ENCODE data around the gene PHACTR1. TPM values are rescaled to one million over a fixed set of nuclear protein-coding genes. Genes with fewer than 3 reads are reported as not detected.

The PHACTR1 gene
- total RNA-seq, 2 experiments from 2014 or later = 0.11 TPM; not detected in 1

DNA sequence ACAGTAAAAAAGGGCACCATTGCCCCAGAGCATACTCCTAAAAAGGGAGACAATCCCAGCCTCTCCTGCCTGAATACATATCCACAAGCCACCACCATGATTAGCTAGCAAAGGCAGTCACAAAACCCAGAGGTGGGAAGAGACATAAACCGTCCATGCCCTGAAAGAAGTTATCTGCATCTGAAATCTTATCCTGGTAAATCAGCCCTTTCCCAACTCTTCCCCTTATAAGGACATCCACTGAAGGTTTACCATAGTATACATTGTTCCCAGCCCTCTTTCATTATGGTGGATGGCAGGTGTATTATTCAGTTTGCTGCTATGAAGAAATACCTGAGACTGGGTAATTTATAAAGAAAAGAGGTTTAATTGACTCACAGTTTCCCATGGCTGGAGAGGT, 516.5 kb downstream of the PHACTR1 start:
- Mint-ChIP-seq H3K4me1 (ENCODE audit: low read depth) (peaks cover 18% of the 10 kb centered on the region), H3K27ac (no peak overlapping the region), H3K4me3 (no peak overlapping the region), H3K9me3 (no peaks in the 10 kb centered on the region), H3K27me3 (peaks cover 1% of the 10 kb centered on the region), H3K36me3 (ENCODE audit: low read depth) (no peaks in the 10 kb centered on the region)
- ChIA-PET POLR2A (no interaction called here), CTCF (interaction anchor here (0.6 kb wide), 1 partner anchor 26 kb away, joined by 3 read pairs; no protein-coding TSS in a partner anchor)
- no peak for DNase-seq
- TF ChIP-seq, protein P1, sequence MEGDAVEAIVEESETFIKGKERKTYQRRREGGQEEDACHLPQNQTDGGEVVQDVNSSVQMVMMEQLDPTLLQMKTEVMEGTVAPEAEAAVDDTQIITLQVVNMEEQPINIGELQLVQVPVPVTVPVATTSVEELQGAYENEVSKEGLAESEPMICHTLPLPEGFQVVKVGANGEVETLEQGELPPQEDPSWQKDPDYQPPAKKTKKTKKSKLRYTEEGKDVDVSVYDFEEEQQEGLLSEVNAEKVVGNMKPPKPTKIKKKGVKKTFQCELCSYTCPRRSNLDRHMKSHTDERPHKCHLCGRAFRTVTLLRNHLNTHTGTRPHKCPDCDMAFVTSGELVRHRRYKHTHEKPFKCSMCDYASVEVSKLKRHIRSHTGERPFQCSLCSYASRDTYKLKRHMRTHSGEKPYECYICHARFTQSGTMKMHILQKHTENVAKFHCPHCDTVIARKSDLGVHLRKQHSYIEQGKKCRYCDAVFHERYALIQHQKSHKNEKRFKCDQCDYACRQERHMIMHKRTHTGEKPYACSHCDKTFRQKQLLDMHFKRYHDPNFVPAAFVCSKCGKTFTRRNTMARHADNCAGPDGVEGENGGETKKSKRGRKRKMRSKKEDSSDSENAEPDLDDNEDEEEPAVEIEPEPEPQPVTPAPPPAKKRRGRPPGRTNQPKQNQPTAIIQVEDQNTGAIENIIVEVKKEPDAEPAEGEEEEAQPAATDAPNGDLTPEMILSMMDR (IDR thresholded peaks at IDR 0.05) = no peak
- intact Hi-C loops (cut with micrococcal nuclease) = no loop called here
- ATAC-seq = no peak

DNA sequence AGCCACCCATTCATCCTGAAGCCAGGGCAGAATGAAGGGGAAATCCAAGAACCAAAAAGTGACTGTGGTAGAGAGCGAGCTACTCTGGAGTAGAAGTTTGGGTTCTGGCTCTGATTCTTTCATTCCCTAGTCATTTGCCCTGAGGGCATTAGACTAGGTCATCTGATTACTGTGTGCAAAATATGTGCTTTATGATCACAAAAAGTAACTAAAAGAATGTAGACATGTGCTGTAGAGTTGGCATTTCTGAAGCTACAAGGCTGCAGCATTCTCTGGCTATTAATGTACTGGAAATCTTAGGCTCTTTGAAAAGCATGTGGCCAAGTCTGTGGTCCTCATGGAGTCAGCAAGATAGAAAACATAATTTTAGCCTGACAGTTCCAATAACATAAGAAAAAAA, 517.6 kb downstream of the PHACTR1 start:
- ATAC-seq = no peak
- TF ChIP-seq, protein P1 (IDR thresholded peaks at IDR 0.05) = no peak
- H3K4me3 Mint-ChIP-seq = no peak overlapping the region
- H3K9me3 Mint-ChIP-seq = no peaks in the 10 kb centered on the region
- peaks cover 1% of the 10 kb centered on the region for H3K27me3 Mint-ChIP-seq
- intact Hi-C loops (cut with micrococcal nuclease) = no loop called here
- H3K36me3 Mint-ChIP-seq (ENCODE audit: low read depth) = no peaks in the 10 kb centered on the region
- ChIA-PET CTCF (no interaction called here), POLR2A (no interaction called here)
- H3K4me1 Mint-ChIP-seq (ENCODE audit: low read depth) = peaks cover 10% of the 10 kb centered on the region
- DNase-seq = no peak
- no peak overlapping the region for H3K27ac Mint-ChIP-seq

DNA sequence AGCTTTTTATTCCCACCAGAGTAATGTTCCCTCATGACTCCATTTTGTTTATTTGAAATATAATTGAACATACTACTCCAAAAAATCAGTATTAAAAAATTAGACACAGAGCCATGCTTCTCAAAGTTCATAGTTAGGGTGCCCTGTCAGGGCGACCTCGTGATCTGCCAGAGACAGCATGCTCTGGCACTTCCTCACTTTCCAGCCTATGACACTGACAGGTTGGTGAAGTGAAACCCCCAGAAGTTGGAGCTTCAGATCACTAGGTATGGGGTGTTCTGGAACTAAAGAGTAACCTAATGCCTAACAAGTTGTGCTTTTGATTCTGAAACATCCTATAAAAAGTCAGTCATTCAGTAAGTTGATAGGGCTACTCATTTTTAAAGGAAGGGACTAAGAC, 518.8 kb downstream of the PHACTR1 start:
- H3K36me3 Mint-ChIP-seq (ENCODE audit: low read depth) = no peaks in the 10 kb centered on the region
- TF ChIP-seq, protein P1 (IDR thresholded peaks at IDR 0.05) = no peak
- H3K9me3 Mint-ChIP-seq = no peaks in the 10 kb centered on the region
- no peak for DNase-seq
- ChIA-PET POLR2A (no interaction called here), CTCF (no interaction called here)
- no peak overlapping the region for H3K4me3 Mint-ChIP-seq
- H3K27ac Mint-ChIP-seq = no peak overlapping the region
- no peak for ATAC-seq
- peaks cover 1% of the 10 kb centered on the region for H3K27me3 Mint-ChIP-seq
- no peaks in the 10 kb centered on the region for H3K4me1 Mint-ChIP-seq (ENCODE audit: low read depth)
- intact Hi-C loops (cut with micrococcal nuclease) = no loop called here

DNA sequence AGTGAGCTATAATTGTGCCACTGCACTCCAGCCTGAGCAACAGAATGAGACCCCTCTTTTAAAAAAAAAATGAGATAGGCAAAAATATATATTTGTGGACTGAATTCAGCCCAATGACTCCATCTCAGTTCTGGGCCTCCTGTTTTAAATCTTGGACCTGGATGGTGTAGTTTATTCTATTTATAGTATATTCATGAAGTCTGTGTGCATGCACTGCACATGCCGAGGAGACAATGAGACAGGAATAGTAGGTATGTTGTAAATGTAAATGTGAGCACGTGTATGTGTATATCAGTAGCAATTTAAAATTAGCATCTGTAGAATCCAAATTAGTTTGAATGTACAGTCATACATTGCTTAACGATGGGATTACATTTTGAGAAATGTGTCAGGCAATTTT, 520.8 kb downstream of the PHACTR1 start:
- CTCF ChIA-PET = no interaction called here
- ATAC-seq = no peak
- H3K4me3 Mint-ChIP-seq = no peak overlapping the region

DNA sequence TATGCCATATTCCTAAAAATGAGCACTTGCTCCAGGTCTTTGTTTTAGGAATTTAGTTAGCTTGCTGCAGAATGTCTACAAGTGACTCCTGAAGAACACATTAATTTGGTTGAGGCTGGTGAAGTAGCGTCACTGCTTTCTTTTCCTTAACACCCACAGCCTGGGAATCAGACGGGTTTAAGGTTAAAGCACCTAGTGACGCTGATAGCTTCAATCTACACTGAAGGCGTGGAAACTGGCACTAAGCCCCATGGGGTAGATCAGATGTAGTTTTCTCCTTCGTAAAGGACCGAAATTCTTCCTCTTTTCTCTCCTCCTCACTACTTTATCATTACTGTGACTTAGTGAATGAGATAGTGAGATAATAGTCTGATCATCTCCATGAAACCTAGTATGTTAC, 521.5 kb downstream of the PHACTR1 start:
- DNase-seq (no peak), ATAC-seq (no peak)
- ChIA-PET CTCF (no interaction called here), POLR2A (no interaction called here)
- H3K36me3 Mint-ChIP-seq (ENCODE audit: low read depth) = no peaks in the 10 kb centered on the region
- H3K27me3 Mint-ChIP-seq = no peaks in the 10 kb centered on the region
- H3K27ac Mint-ChIP-seq = no peak overlapping the region
- H3K4me1 Mint-ChIP-seq (ENCODE audit: low read depth) = no peaks in the 10 kb centered on the region
- intact Hi-C loops (cut with micrococcal nuclease) = no loop called here
- TF ChIP-seq, protein P1 (IDR thresholded peaks at IDR 0.05) = no peak
- no peaks in the 10 kb centered on the region for H3K9me3 Mint-ChIP-seq
- no peak overlapping the region for H3K4me3 Mint-ChIP-seq

More for the DNA sequence above, 520.8 kb downstream of the PHACTR1 start:
- intact Hi-C loops (cut with micrococcal nuclease) = no loop called here
- POLR2A ChIA-PET = no interaction called here
- Mint-ChIP-seq H3K27ac (no peak overlapping the region), H3K36me3 (ENCODE audit: low read depth) (no peaks in the 10 kb centered on the region), H3K9me3 (no peaks in the 10 kb centered on the region), H3K27me3 (no peaks in the 10 kb centered on the region), H3K4me1 (ENCODE audit: low read depth) (no peaks in the 10 kb centered on the region)
- DNase-seq = no peak
- TF ChIP-seq, protein P1 (IDR thresholded peaks at IDR 0.05) = no peak
